CD4-positive, alpha-beta T cell treated with Interleukin-15 for 4 hours (primary cell): ENCODE measurements around the gene ZNF792.
"Not testable (repeated sequence)": the region's sequence is repeated elsewhere in the genome, so short reads cannot be mapped to it uniquely, and the experiment has no call there.

ENCODE experiments used
- DNase-seq: peaks from one replicate; pipeline ENCODE4 v3.0.0-alpha.2; 2020; ENCODE audit warnings: low spot score

Gene ZNF792

GRCh38 chr19:34963573-34964406, at the start of gene ZNF792:
Gene ZNF792 (minus strand): TSS chr19:34964229. CDS start chr19:34963662, 567 bp downstream.
- peak; percentile 25 for DNase-seq

- DNase-seq: peak; percentile 80
These were observed 49.2 kb upstream of the ZNF792 start for GRCh38 chr19:35013041-35013819.

GRCh38 chr19:35011737-35012682, 48.0 kb upstream of the ZNF792 start:
- no peak for DNase-seq

- peak; percentile 31 for DNase-seq
These were observed 47.2 kb upstream of the ZNF792 start for GRCh38 chr19:35011091-35011689.

- DNase-seq: no peak
These were observed 45.7 kb upstream of the ZNF792 start for GRCh38 chr19:35009424-35010415.

- DNase-seq: no peak
These were observed 44.9 kb upstream of the ZNF792 start for GRCh38 chr19:35008891-35009341.

GRCh38 chr19:35007427-35007826, 43.4 kb upstream of the ZNF792 start:
- DNase-seq: not testable (repeated sequence)

- no peak for DNase-seq
These were observed 43.0 kb upstream of the ZNF792 start for GRCh38 chr19:35006999-35007365.

- no peak for DNase-seq
These were observed 42.4 kb upstream of the ZNF792 start for GRCh38 chr19:35006342-35006998.

GRCh38 chr19:35006007-35006341, 41.9 kb upstream of the ZNF792 start:
- not testable (repeated sequence) for DNase-seq

- DNase-seq: no peak
These were observed 41.4 kb upstream of the ZNF792 start for GRCh38 chr19:35005256-35005977.

GRCh38 chr19:35004517-35005255, 40.7 kb upstream of the ZNF792 start:
- DNase-seq: no peak

GRCh38 chr19:35002037-35002535, 38.1 kb upstream of the ZNF792 start:
- DNase-seq: no peak

GRCh38 chr19:35000647-35001501, 36.8 kb upstream of the ZNF792 start:
- peak; percentile 65 for DNase-seq

GRCh38 chr19:35000338-35000646, 36.3 kb upstream of the ZNF792 start:
- DNase-seq: no peak

- DNase-seq: peak; percentile 69
These were observed 35.7 kb upstream of the ZNF792 start, which contains the start of gene GRAMD1A for GRCh38 chr19:34999498-35000337. Gene GRAMD1A (plus strand): TSS chr19:35000323. CDS start chr19:35000479, 156 bp downstream.
